Keratinocyte (primary cell): ENCODE measurements around the gene SIGLEC5. TPM values are rescaled to one million over a fixed set of nuclear protein-coding genes. Genes with fewer than 3 reads are reported as not detected.

Experiments
- DNase-seq: peaks from one replicate; pipeline ENCODE4 v3.0.0-alpha.2; 2011; ENCODE audit warnings: low read depth, missing footprints, low spot score
- FAIRE-seq: peaks from 2 replicates; lab custom pipeline; 2011; peaks lifted over from hg19 to GRCh38; lab: Jason Lieb, UNC
- H2AFZ ChIP-seq: 2 replicates; pipeline ENCODE4 v1.6.0; 2012; ENCODE audit warnings: low read length, control low read depth, inconsistent platforms; ENCODE audit not compliant: control insufficient read depth
- H3K27ac ChIP-seq: 2 replicates; pipeline ENCODE4 v1.5.1; 2011; ENCODE audit warnings: low read length; ENCODE audit not compliant: control insufficient read depth, insufficient read depth
- H3K27me3 ChIP-seq: 3 replicates; pipeline ENCODE4 v1.6.0; 2011; ENCODE audit warnings: low read length; ENCODE audit not compliant: control insufficient read depth, insufficient read depth; ENCODE audit errors: extremely low read depth
- H3K36me3 ChIP-seq, 2 experiments: 2 replicates in 1 of 2; 3 replicates in 1 of 2; pipeline ENCODE4 v1.5.1; 2011; ENCODE audit warnings: low read length in 2 of 2, mild to moderate bottlenecking in 1 of 2; ENCODE audit not compliant: control insufficient read depth in 2 of 2, insufficient read depth in 2 of 2; ENCODE audit errors: extremely low read depth in 1 of 2
- H3K4me1 ChIP-seq: 3 replicates; pipeline ENCODE4 v1.5.1; 2011; ENCODE audit warnings: low read length; ENCODE audit not compliant: control insufficient read depth, insufficient read depth; ENCODE audit errors: extremely low read depth
- H3K4me2 ChIP-seq: 3 replicates; pipeline ENCODE4 v1.6.0; 2011; ENCODE audit warnings: low read depth, low read length; ENCODE audit not compliant: control insufficient read depth, insufficient read depth; ENCODE audit errors: extremely low read depth
- H3K4me3 ChIP-seq, 3 experiments: fragments of 200-600 bp in 1 of 3; sonication (generic) in 1 of 3; 2 replicates in 2 of 3; 3 replicates in 1 of 3; pipeline ENCODE4 v1.5.1; 2011 to 2016; ENCODE audit warnings: low read length in 3 of 3, mild to moderate bottlenecking in 3 of 3, control low read depth in 2 of 3, inconsistent platforms in 1 of 3, low read depth in 1 of 3, mixed read lengths in 1 of 3, mixed run types in 1 of 3, moderate library complexity in 1 of 3; ENCODE audit not compliant: control insufficient read depth in 2 of 3, insufficient read depth in 2 of 3; ENCODE audit errors: extremely low read depth in 1 of 3
- H3K79me2 ChIP-seq: 2 replicates; pipeline ENCODE4 v1.6.0; 2012; ENCODE audit warnings: low read length; ENCODE audit not compliant: control insufficient read depth, insufficient read depth
- H3K9ac ChIP-seq: 3 replicates; pipeline ENCODE4 v1.6.0; 2011; ENCODE audit warnings: low read length; ENCODE audit not compliant: control insufficient read depth, insufficient read depth; ENCODE audit errors: extremely low read depth
- H3K9me1 ChIP-seq: 3 replicates; pipeline ENCODE4 v1.6.0; 2011; ENCODE audit warnings: low read length; ENCODE audit not compliant: control insufficient read depth, insufficient read depth; ENCODE audit errors: extremely low read depth
- H3K9me3 ChIP-seq: 2 replicates; pipeline ENCODE4 v1.5.1; 2012; ENCODE audit warnings: low read depth, low read length; ENCODE audit not compliant: control insufficient read depth
- H4K20me1 ChIP-seq: 3 replicates; pipeline ENCODE4 v1.6.0; 2011; ENCODE audit warnings: low read length; ENCODE audit not compliant: control insufficient read depth, insufficient read depth; ENCODE audit errors: extremely low read depth
- CTCF ChIP-seq, 3 experiments: IDR thresholded peaks in 1 of 3; conservative IDR thresholded peaks in 1 of 3; optimal IDR thresholded peaks in 1 of 3; 2 replicates in 2 of 3; 3 replicates in 1 of 3; pipeline versions ENCODE3 to v1.5.1; 2011; ENCODE audit warnings: low read length in 3 of 3, mild to moderate bottlenecking in 3 of 3, moderate library complexity in 2 of 3, control low read depth in 1 of 3, inconsistent platforms in 1 of 3; ENCODE audit not compliant: insufficient read depth in 2 of 3; ENCODE audit errors: extremely low read depth in 1 of 3
- EZH2 ChIP-seq: IDR thresholded peaks from one replicate; pipeline ENCODE4 v1.6.1; 2012; ENCODE audit warnings: inconsistent platforms, mild to moderate bottlenecking, low read length, moderate library complexity
- dilution Hi-C: fragments of 300-500 bp; cut with MboI; formaldehyde crosslinking; loops from one replicate; pipeline ENCODE4 v1.7.0; 2020; ENCODE audit warnings: low sequenced_read_pairs; ENCODE audit not compliant: extremely low pct_ligation_motif_present
- polyA plus RNA-seq, 5 experiments: library from polyadenylated mRNA; depleted of rRNA in 3 of 5; stranded (reverse) in 3 of 5; stranded (forward) in 1 of 5; unstranded in 1 of 5; fragments of >200 nt; gene quantifications; 1 replicate in 1 of 5; 2 replicates in 3 of 5; 3 replicates in 1 of 5; pipeline versions ENCODE4 v1.2.1 to v1.2.3, GENCODE V29; 2011 to 2012; ENCODE audit warnings: missing spikeins in 2 of 5, low read depth in 1 of 5, low replicate concordance in 1 of 5

The SIGLEC5 gene
- polyA plus RNA-seq, 1 donor (not counting 4 experiments of a cell fraction or from before 2014, with no cell fraction given), result not detected

GRCh38 chr19:51586799-51587198 lies 43.4 kb downstream of the SIGLEC5 start:
- peaks cover 3% of the 10 kb centered on the region for H3K9me3 ChIP-seq
- H3K27ac ChIP-seq, result no peak overlapping the region
- no peak overlapping the region for H3K9ac ChIP-seq
- H3K36me3 ChIP-seq, result peaks cover 8 to 12% of the 10 kb centered on the region in 2 experiments
- no peaks in the 10 kb centered on the region for H3K79me2 ChIP-seq
- dilution Hi-C loops, result no loop called here
- H3K27me3 ChIP-seq, result no peaks in the 10 kb centered on the region
- DNase-seq (no peak), FAIRE-seq (no peak)
- no peaks in the 10 kb centered on the region for H3K4me1 ChIP-seq
- TF ChIP-seq EZH2 (no peak), CTCF (optimal IDR thresholded peaks at IDR 0.05 in 1 of 3, IDR thresholded peaks at IDR 0.05 in 1 of 3, conservative IDR thresholded peaks at IDR 0.05 in 1 of 3; ENCODE audit: extremely low read depth in 1 of 3, insufficient read depth in 2 of 3, low read length in 3 of 3) (no peak)
- no peaks in the 10 kb centered on the region for H4K20me1 ChIP-seq
- H2AFZ ChIP-seq, result no peak overlapping the region
- H3K4me2 ChIP-seq, result no peak overlapping the region
- no peak overlapping the region for H3K4me3 ChIP-seq
- H3K9me1 ChIP-seq, result no peaks in the 10 kb centered on the region

- dilution Hi-C loops, result no loop called here
- Histone ChIP-seq H3K79me2 (no peaks in the 10 kb centered on the region), H3K27ac (no peak overlapping the region), H3K4me2 (no peak overlapping the region), H4K20me1 (no peaks in the 10 kb centered on the region), H3K9me3 (peaks cover 3% of the 10 kb centered on the region), H3K4me3 (no peak overlapping the region), H3K9me1 (no peaks in the 10 kb centered on the region), H3K4me1 (no peaks in the 10 kb centered on the region), H3K9ac (no peak overlapping the region), H3K36me3 (peaks cover 13 to 14% of the 10 kb centered on the region in 2 experiments), H3K27me3 (no peaks in the 10 kb centered on the region), H2AFZ (no peak overlapping the region)
- TF ChIP-seq CTCF (optimal IDR thresholded peaks at IDR 0.05 in 1 of 3, IDR thresholded peaks at IDR 0.05 in 1 of 3, conservative IDR thresholded peaks at IDR 0.05 in 1 of 3; ENCODE audit: extremely low read depth in 1 of 3, insufficient read depth in 2 of 3, low read length in 3 of 3) (no peak), EZH2 (no peak)
- FAIRE-seq (no peak), DNase-seq (no peak)
Observed at GRCh38 chr19:51586103-51586728, 44.0 kb downstream of the SIGLEC5 start.
